ENCODE results near the gene LRBA.
"Not testable (repeated sequence)": the region's sequence is repeated elsewhere in the genome, so short reads cannot be mapped to it uniquely, and the experiment has no call there.

LRBA gene

GRCh38 chr4:150940123-150940522, 75.0 kb downstream of the LRBA start:
- DNase-seq: no peak

DNA sequence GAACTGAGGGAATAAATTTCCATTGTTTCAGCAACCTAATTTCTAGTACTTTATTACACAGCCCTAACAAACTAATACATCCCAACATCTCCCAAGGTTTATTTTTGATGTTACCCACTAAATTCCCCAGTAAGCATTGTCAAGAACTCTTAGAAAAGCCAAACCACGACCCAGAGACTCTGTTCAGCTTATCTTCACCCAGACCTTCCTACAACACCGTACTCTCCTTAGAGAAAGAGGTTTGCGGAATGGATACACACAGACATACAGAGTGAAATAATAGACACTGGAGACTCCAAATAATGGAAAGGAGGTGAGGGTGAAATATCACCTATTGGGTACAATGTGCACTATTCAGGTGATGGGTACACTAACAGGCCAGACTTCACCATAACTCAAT, 75.6 kb downstream of the LRBA start:
- no peak for DNase-seq

GRCh38 chr4:150938873-150939499, 76.1 kb downstream of the LRBA start:
- no peak for DNase-seq

GRCh38 chr4:150938417-150938816, 76.7 kb downstream of the LRBA start:
- no peak for DNase-seq

DNA sequence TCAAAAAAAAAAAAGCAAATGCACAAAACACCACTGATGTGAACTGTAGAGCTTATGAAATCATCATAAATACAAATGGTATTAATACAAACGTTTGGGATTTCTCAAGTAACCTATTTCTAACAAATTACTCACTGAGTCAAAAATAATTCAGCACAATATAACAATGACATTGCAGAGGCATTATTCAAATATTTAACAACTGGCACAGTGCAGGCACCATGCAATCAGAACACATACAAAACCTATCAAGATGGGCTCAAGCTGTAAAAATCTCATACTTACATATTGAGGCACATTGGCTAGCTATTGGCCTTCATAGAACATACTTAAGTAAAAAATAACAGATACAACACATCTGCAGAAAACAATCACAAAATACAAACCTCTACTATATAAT, 81.1 kb downstream of the LRBA start:
- no peak for DNase-seq

DNA sequence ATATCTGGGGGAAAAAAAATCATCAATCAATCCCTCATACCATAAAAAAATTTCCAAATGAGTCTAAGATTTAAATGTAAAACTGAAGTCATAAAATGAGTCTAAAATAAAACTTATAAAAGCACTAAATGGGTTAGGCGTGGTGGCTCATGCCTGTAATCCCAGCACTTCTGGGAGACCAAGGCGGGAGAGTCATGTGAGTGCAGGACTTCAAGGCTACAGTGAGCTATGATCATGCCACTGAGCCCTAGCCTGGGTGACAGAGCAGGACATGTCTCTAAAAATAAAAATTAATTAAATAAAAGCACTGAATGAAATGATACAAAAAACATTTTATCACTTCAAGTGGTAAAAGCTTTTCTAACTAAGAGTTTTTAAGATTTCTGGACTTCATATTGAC, 83.3 kb downstream of the LRBA start:
- DNase-seq: no peak

DNA sequence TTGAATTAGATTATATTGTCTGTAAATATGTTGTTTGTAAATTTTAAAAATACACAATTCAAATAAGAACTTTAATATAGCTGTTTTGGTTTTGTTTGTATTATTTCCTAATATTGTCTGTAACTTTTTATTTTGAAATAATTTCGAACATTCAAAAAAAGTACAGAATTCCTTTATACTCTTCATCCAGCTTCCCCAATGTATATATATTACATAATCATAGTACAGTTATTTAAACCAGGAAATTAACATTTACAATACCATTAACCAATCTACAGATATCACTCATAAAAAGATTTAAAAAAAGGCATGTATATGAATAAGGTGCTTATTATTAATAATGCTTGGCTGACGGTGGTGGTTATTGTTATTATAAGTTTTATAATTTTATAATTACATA, 84.1 kb downstream of the LRBA start:
- no peak for DNase-seq

DNA sequence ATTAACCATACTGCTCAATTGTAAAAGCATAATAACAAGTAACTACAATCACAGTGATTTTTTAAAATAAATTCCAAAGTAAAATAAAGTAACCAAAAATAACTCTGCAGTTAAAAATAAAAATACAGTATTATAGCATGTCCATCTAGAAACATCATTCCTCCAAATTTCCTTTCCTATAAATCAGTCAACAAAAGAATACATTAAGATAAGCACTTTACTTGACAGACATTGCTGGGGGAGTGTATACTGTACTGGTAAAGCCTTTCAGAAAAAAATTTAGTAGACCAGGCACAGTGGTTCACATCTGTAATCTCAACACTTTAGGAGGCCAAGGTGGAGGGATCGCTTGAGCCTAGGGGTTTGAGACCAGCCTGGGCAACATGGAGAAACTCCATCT, 91.1 kb downstream of the LRBA start:
- DNase-seq: no peak

- DNase-seq: not testable (repeated sequence)
Observed at GRCh38 chr4:150921486-150921885, 93.6 kb downstream of the LRBA start.

DNA sequence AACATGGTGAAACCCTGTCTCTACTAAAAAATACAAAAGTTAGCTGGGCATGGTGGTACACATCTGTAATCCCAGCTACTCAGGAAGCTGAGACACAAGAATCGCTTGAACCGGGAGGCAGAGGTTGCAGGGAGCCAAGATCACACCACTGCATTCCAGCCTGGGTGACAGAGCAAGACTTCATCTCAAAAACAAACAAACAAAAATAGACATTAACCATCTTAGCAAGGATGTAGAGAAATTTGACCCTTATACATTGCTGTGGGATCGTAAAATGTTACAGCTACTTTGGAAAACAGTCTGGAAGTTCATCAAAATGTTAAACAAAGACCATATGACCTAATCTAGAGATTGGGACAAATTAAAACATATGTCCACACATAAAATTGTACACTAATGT, 96.5 kb downstream of the LRBA start:
- DNase-seq: not testable (repeated sequence)

DNA sequence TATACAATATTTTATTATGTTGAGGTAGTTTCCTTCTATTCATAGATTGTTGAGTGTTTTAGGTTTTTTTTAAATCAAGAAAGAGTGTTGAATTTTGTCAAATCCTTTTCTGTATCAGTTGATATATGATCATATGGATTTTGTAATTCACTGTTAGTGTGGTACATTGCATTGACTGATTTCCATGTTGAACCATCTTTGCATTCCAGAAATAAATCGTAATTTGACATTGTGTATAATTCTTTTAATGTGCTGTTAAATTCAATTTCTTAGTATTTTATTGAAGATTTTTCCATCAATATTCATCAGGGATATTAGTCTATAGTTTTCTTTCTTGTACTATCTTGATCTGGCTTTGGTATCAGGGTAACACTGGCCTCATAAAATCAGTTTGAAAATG, 103.8 kb downstream of the LRBA start:
- no peak for DNase-seq

DNA sequence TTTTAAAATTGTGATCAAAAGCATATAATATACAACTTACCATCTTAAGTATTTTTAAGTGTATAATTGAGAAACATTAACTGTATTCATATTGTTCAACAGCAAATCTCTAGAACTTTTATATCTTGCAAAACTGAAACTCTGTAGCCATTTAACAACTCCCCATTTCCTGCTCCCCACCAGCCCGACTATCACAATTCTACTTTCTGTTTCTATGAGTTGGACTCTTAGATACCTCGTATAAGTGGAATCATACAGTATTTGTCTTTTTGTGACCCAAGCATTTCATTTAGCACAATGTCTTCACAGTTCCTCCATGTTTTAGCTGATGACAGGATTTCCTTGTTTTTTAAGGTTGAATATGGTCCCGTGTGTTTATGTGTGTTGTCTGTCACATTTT, 106.0 kb downstream of the LRBA start:
- DNase-seq: no peak

DNA sequence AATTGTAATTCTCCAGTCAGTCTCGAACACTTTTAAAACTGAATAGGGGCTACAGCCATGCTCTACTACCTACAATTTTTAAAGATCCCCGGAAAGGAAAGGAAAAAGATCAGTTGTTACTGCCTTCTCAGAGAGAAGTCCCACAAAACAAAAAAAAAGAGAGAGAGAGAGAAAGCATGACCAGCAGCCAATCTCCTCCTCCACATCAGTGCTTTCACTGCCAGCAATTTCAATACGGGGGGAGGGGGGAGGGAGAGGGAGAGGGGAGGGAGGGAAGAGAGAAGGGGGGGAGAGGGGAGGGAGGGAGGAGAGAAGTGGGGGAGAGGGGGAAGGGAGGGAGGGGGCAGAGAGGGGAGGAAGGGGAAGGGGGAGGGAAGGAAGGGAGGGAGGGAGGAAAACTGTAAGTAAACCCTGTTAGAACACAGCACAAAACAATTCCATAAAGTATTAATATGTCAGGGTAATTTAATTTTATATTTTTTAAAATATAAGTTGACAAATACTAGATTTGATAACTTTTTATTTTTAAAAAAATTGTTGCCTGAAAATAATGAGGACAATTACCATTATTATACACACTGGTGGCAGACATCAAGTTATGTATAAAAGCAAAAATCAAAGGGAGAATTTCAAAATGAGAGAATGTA, 108.0 kb downstream of the LRBA start:
- no peak for DNase-seq

- DNase-seq: no peak
Observed at GRCh38 chr4:150904671-150905070, 110.4 kb downstream of the LRBA start.

DNA sequence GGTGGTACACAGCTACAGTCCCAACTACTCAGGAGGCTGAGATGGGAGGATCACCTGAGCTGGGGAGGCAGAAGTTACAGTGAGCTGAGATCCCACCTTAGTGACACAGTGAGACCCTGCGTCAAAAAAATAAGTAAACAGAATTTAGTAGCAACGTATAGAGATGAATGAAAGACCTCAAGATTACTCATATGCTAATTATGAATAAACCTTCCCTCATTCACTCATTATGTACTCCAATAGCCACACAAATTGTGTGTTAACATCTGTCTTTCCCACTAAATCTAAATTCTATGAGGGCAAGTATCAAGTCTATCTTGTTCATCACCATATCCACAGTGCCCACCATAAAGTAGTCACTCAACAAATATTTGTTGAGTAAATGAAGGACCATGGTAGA, 111.5 kb downstream of the LRBA start:
- no peak for DNase-seq

DNA sequence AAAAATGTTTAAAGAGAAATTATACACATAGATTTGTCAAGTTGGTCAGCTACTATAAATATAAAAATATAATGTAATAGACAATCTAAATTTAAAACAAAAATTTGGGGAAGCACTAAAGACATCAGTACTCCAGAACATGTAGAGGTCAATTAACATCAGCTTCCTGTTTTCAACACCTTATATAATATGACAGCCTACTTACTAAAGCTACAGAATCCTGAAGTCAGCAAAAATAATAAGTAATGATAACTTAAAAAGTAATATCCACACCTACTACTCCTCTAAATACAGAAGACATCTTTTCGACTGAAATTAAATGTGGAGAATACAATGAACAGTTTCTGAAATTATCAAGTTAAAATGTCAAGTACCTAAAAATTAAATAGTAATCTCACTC, 118.6 kb downstream of the LRBA start:
- no peak for DNase-seq

- DNase-seq: no peak
Observed at GRCh38 chr4:150890246-150890645, 124.8 kb downstream of the LRBA start.

GRCh38 chr4:150889306-150889705, 125.8 kb downstream of the LRBA start:
- no peak for DNase-seq

- DNase-seq: no peak
Observed at GRCh38 chr4:150888625-150889024, 126.5 kb downstream of the LRBA start.

- DNase-seq: no peak
Observed at GRCh38 chr4:150888217-150888616, 126.9 kb downstream of the LRBA start.

- no peak for DNase-seq
Observed at GRCh38 chr4:150886597-150886996, 128.5 kb downstream of the LRBA start.

- no peak for DNase-seq
Observed at GRCh38 chr4:150884625-150885024, 130.5 kb downstream of the LRBA start.

- DNase-seq: no peak
Observed at GRCh38 chr4:150875367-150875766, 139.7 kb downstream of the LRBA start.

DNA sequence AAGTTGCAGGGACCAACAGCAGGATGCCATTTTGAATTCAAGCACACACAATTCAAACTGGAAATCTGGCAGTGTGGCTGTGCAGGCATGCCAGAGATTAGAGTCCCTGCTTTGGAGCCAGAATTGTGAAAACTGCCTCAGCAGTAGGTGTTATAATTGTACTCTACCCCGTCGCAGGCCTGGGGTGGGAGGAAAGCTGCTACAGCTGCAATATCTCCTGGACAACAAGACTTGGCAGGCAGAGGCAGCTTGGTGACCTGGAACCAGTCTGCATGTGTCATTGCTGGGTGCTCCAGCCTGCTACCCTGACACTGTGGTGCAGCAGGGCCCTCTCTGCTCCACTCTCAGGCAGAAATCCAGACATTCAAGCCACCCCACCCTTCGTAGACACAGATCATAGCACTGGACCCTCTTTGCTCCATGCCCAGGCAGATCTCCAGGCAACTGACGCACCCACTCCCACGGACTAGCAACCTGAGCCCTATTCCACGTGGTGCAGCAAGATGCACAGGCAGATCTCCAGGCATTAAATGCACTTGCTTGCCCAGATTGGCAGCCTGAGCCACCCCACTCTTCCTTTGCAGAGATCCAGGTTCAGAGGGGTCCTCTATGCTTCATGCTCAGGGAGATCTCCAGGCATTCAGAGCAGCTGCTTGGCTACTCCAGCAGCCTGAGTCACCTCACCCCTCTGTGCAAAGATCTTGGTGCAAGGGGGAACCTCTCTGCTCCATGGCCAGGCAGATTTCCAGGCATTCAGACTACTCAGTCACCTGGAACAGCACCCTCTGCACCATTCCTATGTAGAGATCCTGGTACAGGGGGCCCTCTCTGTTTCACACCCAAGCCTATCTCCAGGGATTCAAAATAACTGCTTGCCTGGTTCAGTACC, 140.5 kb downstream of the LRBA start:
- DNase-seq: no peak

All from activated CD4-positive, alpha-beta T cell treated with anti-CD3 and anti-CD28 coated beads for 4 hours (primary cell).